GM21717 (cell line): Measurements from ENCODE around the gene NOTCH2.
"Not testable (repeated sequence)": the region's sequence is repeated elsewhere in the genome, so short reads cannot be mapped to it uniquely, and the experiment has no call there.

Experiments used
- ATAC-seq: cut with Tn5 transposase; IDR thresholded peaks from one replicate; pipeline ENCODE4 v1.9.1; 2021; ENCODE audit warnings: mild to moderate bottlenecking, moderate library complexity; ENCODE audit not compliant: unreplicated experiment

Gene NOTCH2

GRCh38 chr1:120069920-120070214 lies 405 bp upstream of the NOTCH2 start:
- ATAC-seq: not testable (repeated sequence)

GRCh38 chr1:120068683-120069066 lies 787 bp downstream of the NOTCH2 start:
- not testable (repeated sequence) for ATAC-seq

GRCh38 chr1:120048208-120048607 lies 21.3 kb downstream of the NOTCH2 start:
- ATAC-seq: not testable (repeated sequence)

GRCh38 chr1:120041771-120042170 lies 27.7 kb downstream of the NOTCH2 start:
- not testable (repeated sequence) for ATAC-seq

- not testable (repeated sequence) for ATAC-seq
Observed at GRCh38 chr1:120032253-120032652, 37.2 kb downstream of the NOTCH2 start.

- not testable (repeated sequence) for ATAC-seq
Observed at GRCh38 chr1:120023791-120024190, 45.7 kb downstream of the NOTCH2 start.

GRCh38 chr1:120014978-120015377 lies 54.5 kb downstream of the NOTCH2 start:
- ATAC-seq: not testable (repeated sequence)

GRCh38 chr1:120008320-120008719 lies 61.1 kb downstream of the NOTCH2 start:
- not testable (repeated sequence) for ATAC-seq

- ATAC-seq: not testable (repeated sequence)
Observed at GRCh38 chr1:120007850-120008249, 61.6 kb downstream of the NOTCH2 start.

- ATAC-seq: not testable (repeated sequence)
Observed at GRCh38 chr1:120001035-120001434, 68.4 kb downstream of the NOTCH2 start.

- ATAC-seq: not testable (repeated sequence)
Observed at GRCh38 chr1:119996731-119997312, 72.6 kb downstream of the NOTCH2 start.

- not testable (repeated sequence) for ATAC-seq
Observed at GRCh38 chr1:119995975-119996374, 73.5 kb downstream of the NOTCH2 start.

GRCh38 chr1:119988306-119989062 lies 81.0 kb downstream of the NOTCH2 start:
- no peak for ATAC-seq

GRCh38 chr1:119987686-119988085 lies 81.8 kb downstream of the NOTCH2 start:
- no peak for ATAC-seq

- no peak for ATAC-seq
Observed at GRCh38 chr1:119987112-119987511, 82.3 kb downstream of the NOTCH2 start.

- no peak for ATAC-seq
Observed at GRCh38 chr1:119986007-119986497, 83.4 kb downstream of the NOTCH2 start.

- ATAC-seq: no peak
Observed at GRCh38 chr1:119984771-119985170, 84.7 kb downstream of the NOTCH2 start.

GRCh38 chr1:119981986-119982815 lies 87.3 kb downstream of the NOTCH2 start:
- no peak for ATAC-seq

- ATAC-seq: no peak
Observed at GRCh38 chr1:119981496-119981895, 88.0 kb downstream of the NOTCH2 start.

- ATAC-seq: no peak
Observed at GRCh38 chr1:119978018-119978505, 91.4 kb downstream of the NOTCH2 start.

GRCh38 chr1:119977113-119977736 lies 92.2 kb downstream of the NOTCH2 start:
- ATAC-seq: not testable (repeated sequence)
